Thoracic aorta (tissue), 2 donors: ENCODE results near the gene EXOC3. TPM values are rescaled to one million over a fixed set of nuclear protein-coding genes. Genes with fewer than 3 reads are reported as not detected.
A peak's percentile ranks its signal among the peaks of the same experiment; 100 is the strongest.

Experiments
- ATAC-seq: fragments of 150-250 bp; one replicate; pipeline ENCODE4 v1.8.0; 2017; ENCODE audit warnings: low read depth; ENCODE audit not compliant: insufficient number of reproducible peaks, low FRiP score
- DNase-seq: peaks from one replicate; pipeline ENCODE4 v3.0.0-alpha.2; 2020; ENCODE audit warnings: low spot score
- H3K27ac ChIP-seq, 2 donors: fragments of 200-600 bp; sonication (generic); 1 replicate in 1 of 2; 2 replicates in 1 of 2; pipeline ENCODE4 v1.5.1; 2016; ENCODE audit warnings: mild to moderate bottlenecking in 2 of 2, moderate library complexity in 2 of 2
- H3K27me3 ChIP-seq: fragments of 200-600 bp; sonication (generic); replicated peaks from 2 replicates; pipeline ENCODE4 v1.6.0; 2016; ENCODE audit warnings: mild to moderate bottlenecking; ENCODE audit not compliant: insufficient read depth
- H3K36me3 ChIP-seq: fragments of 200-600 bp; sonication (generic); one replicate; pipeline ENCODE4 v1.5.1; 2016
- H3K4me1 ChIP-seq, 2 donors: fragments of 200-600 bp; sonication (generic); 1 replicate in 1 of 2; 2 replicates in 1 of 2; pipeline versions ENCODE4 v1.5.1 to v1.6.0; 2016; ENCODE audit warnings: low read depth in 2 of 2, mild to moderate bottlenecking in 1 of 2; ENCODE audit not compliant: control insufficient read depth in 1 of 2
- H3K4me3 ChIP-seq: fragments of 200-600 bp; sonication (generic); 2 replicates; pipeline ENCODE4 v1.5.1; 2016; ENCODE audit warnings: mild to moderate bottlenecking
- H3K9me3 ChIP-seq: fragments of 200-600 bp; sonication (generic); 2 replicates; pipeline ENCODE4 v1.5.1; 2016
- CTCF ChIP-seq: fragments of 200-600 bp; sonication (generic); IDR thresholded peaks from one replicate; pipeline ENCODE4 v1.5.1; 2019; ENCODE audit warnings: antibody characterized with exemption
- total RNA-seq, 2 donors: library from RNA; depleted of rRNA; stranded (reverse); fragments of >200 nt; gene quantifications; one replicate each; pipeline versions ENCODE4 v1.1.0 to v1.2.3, GENCODE V29; 2016

Gene EXOC3
- total RNA-seq, 2 donors from 2014 or later = 34.5 to 79.7 TPM

DNA sequence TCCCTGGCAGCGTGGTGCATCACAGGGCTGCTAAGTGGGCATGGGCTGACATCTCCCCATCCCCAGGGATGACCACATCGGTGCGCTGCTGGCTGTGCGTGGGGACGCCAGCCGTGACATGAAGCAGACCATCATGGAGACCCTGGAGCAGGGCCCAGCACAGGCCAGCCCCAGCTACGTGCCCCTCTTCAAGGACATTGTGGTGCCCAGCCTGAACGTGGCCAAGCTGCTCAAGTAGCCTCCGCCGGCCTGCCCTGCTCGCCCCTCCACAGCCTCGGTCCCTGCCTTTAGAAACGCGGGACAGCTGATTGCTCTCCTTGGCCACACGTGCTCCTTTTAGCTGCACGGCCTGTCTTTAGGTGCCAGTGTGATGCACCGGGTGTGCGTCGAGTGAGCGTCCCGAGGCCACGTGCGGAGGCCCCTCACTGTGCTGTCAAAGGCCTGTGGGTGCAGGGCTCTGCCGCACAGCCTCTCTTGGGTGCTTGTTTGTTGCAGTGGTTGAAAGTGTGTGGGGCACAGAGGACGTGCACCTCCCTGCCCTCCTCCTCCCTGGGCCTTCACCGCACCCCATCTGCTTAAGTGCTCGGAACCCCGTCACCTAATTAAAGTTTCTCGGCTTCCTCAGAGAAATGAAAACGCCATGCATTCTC lies 23.8 kb downstream of the EXOC3 start:
- Histone ChIP-seq H3K27me3 (no peaks in the 10 kb centered on the region), H3K4me3 (no peak overlapping the region), H3K4me1 (peaks cover 0 to 10% of the 10 kb centered on the region in 2 donors), H3K36me3 (peaks cover 25% of the 10 kb centered on the region), H3K27ac (no peak overlapping the region), H3K9me3 (no peaks in the 10 kb centered on the region)
- TF ChIP-seq CTCF = no peak
- ATAC-seq (no peak), DNase-seq (no peak)

DNA sequence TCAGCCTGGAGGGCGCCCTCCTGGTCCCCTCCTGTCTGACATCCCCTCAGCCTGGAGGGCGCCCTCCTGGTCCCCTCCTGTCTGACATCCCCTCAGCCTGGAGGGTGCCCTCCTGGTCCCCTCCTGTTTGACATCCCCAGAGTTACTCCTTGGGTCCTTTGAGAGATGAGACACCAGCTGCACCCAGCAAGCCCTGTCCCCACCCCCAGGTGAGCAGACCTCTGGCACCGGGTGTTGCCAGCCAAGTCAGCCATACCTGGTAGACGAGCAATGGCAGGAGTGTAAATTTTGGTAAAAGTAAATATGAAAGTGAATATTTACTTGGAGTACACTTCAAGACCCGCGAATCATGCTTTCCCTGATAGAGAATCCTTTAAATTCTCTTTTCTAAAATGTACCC lies 25.4 kb downstream of the EXOC3 start:
- no peak overlapping the region for H3K4me3 ChIP-seq
- ATAC-seq = no peak
- DNase-seq = no peak
- no peak for TF ChIP-seq CTCF
- H3K9me3 ChIP-seq = no peaks in the 10 kb centered on the region
- peaks cover 16% of the 10 kb centered on the region for H3K36me3 ChIP-seq
- H3K27ac ChIP-seq = no peak overlapping the region
- H3K27me3 ChIP-seq = no peaks in the 10 kb centered on the region
- peaks cover 0 to 19% of the 10 kb centered on the region in 2 donors for H3K4me1 ChIP-seq

DNA sequence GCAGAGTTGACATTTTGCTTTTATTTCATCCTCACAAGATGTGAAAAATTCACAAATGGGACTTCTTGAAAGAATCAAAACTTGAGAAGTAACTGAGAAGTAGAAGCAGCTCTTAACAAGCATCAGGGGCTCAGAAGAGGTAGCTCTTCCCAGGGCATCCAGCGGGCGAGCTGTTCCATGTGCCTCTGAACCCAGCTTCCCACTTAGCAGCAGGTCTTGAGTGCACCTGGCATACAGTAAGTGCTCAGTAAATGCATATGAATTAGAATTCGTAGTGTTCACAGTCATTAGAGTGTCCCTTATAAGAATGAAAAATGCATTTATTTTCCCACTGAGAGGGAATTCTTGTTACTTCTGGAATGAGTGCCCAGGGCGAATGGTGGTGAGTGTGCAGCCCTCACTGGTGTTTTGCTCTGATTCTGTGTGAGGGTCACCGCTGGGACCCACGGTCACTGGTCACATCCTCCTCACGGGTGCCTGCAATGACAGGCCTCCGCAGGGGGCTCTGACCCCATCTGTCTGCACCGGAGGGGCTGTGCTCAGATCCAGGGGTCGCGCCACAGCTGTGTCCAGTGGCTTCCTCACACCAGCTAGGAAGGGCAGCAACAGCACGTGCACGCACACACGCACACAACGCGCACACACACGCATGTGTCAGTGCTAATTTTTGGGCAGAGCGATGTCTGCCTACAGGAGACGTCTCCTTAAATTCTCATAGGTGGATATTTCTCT lies 26.9 kb downstream of the EXOC3 start:
- H3K9me3 ChIP-seq = no peaks in the 10 kb centered on the region
- peaks cover 2 to 22% of the 10 kb centered on the region in 2 donors for H3K4me1 ChIP-seq
- no peak for TF ChIP-seq CTCF
- H3K4me3 ChIP-seq = no peak overlapping the region
- no peaks in the 10 kb centered on the region for H3K27me3 ChIP-seq
- H3K36me3 ChIP-seq = peaks cover 6% of the 10 kb centered on the region
- ATAC-seq (no peak), DNase-seq (no peak)
- no peak overlapping the region for H3K27ac ChIP-seq

DNA sequence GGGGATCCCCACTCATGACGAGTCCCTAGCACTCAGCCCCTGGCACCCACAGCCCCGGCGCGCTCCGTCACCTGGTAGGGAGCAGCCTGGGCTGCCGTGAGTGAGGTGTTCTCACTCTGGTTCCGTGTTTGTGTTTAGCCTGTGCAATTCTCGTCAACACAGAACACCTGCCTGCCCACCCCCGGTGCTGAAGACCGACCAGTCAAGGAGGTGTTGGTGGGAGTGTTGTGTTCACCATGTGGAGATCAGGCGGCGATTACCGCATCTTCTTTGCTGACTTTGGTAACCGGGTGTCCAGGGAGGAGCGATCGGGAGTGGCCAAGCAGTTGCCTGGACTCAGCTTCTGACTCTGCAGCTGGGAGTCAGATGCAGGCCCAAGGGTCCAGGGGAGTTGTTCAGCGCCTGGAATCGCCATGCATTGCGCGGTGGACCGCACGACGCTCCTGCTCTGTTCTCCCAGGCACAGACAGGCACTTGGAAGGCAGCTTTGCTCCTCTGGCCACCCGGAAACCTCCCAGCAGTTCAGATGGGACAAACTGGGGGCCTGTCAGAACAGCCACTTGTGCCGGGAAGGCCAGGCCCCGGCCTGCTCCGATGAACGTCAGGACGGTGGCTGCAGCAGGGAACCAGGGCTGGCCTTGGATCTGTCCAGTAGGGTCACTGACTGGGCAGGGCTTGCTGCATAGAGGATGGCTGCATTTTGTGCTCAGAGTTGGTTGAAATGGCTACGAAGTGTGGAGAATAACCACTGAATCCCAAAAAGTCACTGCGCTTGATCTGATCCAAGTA lies 28.2 kb downstream of the EXOC3 start:
- Histone ChIP-seq H3K27me3 (no peaks in the 10 kb centered on the region), H3K27ac (no peak overlapping the region), H3K9me3 (no peaks in the 10 kb centered on the region), H3K36me3 (peaks cover 5% of the 10 kb centered on the region), H3K4me3 (no peak overlapping the region), H3K4me1 (peaks cover 4 to 27% of the 10 kb centered on the region in 2 donors)
- DNase-seq (no peak), ATAC-seq (no peak)
- no peak for TF ChIP-seq CTCF

GRCh38 chr5:471750-472058 lies 28.7 kb downstream of the EXOC3 start:
- ATAC-seq (no peak), DNase-seq (no peak)
- H3K4me3 ChIP-seq = peak overlapping the region; percentile 70
- peak overlapping the region in 1 of 2 donors; percentile 45 for H3K27ac ChIP-seq
- H3K9me3 ChIP-seq = no peaks in the 10 kb centered on the region
- H3K27me3 ChIP-seq = no peaks in the 10 kb centered on the region
- TF ChIP-seq CTCF = no peak
- peaks cover 2% of the 10 kb centered on the region for H3K36me3 ChIP-seq
- H3K4me1 ChIP-seq = peaks cover 4 to 27% of the 10 kb centered on the region in 2 donors
